ENCODE data around the gene FBXO11.
"Not testable (repeated sequence)": the region's sequence is repeated elsewhere in the genome, so short reads cannot be mapped to it uniquely, and the experiment has no call there.

FBXO11 gene

GRCh38 chr2:47870641-47871540 is 35.4 kb downstream of the FBXO11 start:
- no peak overlapping the region for H3K27ac ChIP-seq
- TF ChIP-seq, protein P1, sequence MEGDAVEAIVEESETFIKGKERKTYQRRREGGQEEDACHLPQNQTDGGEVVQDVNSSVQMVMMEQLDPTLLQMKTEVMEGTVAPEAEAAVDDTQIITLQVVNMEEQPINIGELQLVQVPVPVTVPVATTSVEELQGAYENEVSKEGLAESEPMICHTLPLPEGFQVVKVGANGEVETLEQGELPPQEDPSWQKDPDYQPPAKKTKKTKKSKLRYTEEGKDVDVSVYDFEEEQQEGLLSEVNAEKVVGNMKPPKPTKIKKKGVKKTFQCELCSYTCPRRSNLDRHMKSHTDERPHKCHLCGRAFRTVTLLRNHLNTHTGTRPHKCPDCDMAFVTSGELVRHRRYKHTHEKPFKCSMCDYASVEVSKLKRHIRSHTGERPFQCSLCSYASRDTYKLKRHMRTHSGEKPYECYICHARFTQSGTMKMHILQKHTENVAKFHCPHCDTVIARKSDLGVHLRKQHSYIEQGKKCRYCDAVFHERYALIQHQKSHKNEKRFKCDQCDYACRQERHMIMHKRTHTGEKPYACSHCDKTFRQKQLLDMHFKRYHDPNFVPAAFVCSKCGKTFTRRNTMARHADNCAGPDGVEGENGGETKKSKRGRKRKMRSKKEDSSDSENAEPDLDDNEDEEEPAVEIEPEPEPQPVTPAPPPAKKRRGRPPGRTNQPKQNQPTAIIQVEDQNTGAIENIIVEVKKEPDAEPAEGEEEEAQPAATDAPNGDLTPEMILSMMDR (conservative IDR thresholded peaks at IDR 0.05): no peak
- TF ChIP-seq ZFX (IDR thresholded peaks at IDR 0.05): no peak

GRCh38 chr2:47869859-47870595 is 36.3 kb downstream of the FBXO11 start:
- no peak overlapping the region for H3K27ac ChIP-seq
- no peak for TF ChIP-seq ZFX (IDR thresholded peaks at IDR 0.05)
- TF ChIP-seq, protein P1 (conservative IDR thresholded peaks at IDR 0.05): no peak

GRCh38 chr2:47868611-47869352 is 37.5 kb downstream of the FBXO11 start:
- H3K27ac ChIP-seq: no peak overlapping the region
- no peak for TF ChIP-seq ZFX (IDR thresholded peaks at IDR 0.05)
- TF ChIP-seq, protein P1 (conservative IDR thresholded peaks at IDR 0.05): no peak

DNA sequence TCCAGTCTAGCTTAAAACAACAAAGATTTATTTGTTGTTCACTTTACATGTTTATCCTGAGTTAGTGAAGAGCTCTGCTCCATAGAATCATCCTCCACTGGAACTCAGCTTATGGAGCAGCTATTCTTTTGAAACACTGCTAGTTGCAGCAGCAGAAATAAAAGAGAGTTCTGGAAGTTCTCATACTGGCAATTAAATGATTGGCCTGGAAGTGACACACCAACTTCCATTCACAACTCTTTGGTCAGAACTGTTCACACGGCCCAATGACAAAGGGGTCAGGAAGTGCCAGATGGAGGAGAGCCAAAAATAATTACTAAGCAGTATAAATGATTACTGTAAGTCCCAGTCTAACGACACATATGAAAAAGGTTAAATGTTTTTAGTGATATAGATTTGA is 39.1 kb downstream of the FBXO11 start:
- no peak for TF ChIP-seq ZFX (IDR thresholded peaks at IDR 0.05)

DNA sequence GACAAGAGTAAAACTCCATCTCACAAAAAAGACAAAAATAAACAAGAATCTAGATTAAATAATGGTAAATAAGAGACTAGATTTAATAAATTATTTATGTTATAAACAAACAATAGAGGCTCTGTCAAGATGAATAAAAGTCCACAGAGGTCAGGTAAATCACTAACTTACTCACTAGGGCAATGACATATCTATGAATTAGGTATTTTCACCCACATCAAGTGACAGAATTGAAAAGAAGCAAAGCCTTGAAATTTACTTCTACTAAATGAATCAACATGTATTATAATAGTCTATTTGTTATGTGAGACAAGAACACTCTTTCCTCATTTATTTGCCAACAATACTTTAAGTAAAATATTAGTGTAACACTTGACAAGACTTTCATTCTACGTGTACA is 41.7 kb downstream of the FBXO11 start:
- H3K27ac ChIP-seq: no peak overlapping the region
- TF ChIP-seq ZFX (IDR thresholded peaks at IDR 0.05): no peak
- TF ChIP-seq, protein P1 (conservative IDR thresholded peaks at IDR 0.05): no peak

More for the DNA sequence above, 39.1 kb downstream of the FBXO11 start:
- no peak overlapping the region for H3K27ac ChIP-seq

- no peak for TF ChIP-seq ZFX (IDR thresholded peaks at IDR 0.05)
- TF ChIP-seq, protein P1 (conservative IDR thresholded peaks at IDR 0.05): no peak
- H3K27ac ChIP-seq: no peak overlapping the region
These were observed 43.3 kb downstream of the FBXO11 start for GRCh38 chr2:47862949-47863348.

DNA sequence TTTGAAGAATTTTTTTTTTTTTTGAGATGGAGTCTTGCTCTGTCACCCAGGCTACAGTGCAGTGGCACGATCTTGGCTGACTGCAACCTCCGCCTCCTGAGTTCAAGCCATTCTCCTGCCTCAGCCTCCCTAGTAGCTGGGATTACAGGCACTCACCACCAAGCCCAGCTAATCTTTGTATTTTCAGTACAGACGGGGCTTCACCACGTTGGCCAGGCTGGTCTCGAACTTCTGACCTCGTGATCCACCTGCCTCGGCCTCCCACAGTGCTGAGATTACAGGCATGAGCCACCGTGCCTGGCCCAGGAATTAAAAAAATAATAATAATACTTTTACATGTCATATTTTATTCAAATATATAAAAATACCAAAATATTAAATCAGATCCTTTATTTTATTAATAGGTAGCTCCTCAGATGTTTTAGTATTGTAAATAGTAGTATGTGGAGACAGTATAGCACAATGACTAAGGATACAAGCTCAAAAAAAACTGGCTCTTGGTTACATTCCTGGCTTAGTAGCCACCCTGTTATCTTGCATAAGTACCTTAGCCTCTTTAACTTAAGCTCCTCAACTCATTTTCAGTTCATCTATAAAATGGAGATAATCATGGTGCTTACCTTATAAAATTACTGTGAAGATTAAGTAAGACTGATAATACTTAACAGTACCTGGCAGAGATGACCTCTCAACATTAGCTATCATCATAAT is 53.1 kb downstream of the FBXO11 start:
- not testable (repeated sequence) for H3K27ac ChIP-seq
